GM15510 (cell line): Measurements from ENCODE around the gene NFIB.

Experiments used
- POLR2A ChIP-seq: IDR thresholded peaks from 3 replicates; pipeline ENCODE4 v1.6.1; 2011; ENCODE audit warnings: borderline replicate concordance; ENCODE audit not compliant: insufficient read length; ENCODE audit errors: extremely low read depth

The NFIB gene

DNA sequence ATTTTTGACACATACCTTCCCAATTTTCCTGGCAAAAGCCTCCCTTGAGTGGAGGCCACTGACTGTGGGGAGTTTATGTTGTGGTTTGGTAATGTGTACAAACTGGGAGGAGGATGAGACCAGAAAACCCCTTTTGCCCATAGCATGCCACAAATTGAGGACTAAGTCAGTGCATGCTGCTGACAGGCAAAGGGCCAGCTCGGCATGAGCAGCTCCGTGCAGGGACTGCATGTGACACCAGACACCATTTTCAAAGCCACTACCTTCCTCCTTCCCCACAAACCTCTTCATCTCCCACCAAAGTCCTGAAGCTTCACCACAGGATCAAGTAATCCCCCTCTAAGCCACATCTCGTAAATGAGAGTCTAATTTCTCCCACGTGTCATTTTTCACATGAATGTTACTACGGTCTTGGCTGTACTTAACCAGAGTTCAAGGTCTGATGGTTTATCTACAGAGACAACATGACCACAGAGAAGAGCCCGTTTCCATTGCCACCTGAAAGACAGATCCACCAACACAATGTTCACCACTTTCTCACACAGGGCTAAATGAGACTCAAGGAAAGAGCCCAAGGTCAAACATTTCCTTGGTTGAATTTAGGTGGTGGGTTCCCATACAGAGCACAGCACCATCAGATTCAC lies 106.5 kb downstream of the NFIB start:
- TF ChIP-seq POLR2A, result no peak

DNA sequence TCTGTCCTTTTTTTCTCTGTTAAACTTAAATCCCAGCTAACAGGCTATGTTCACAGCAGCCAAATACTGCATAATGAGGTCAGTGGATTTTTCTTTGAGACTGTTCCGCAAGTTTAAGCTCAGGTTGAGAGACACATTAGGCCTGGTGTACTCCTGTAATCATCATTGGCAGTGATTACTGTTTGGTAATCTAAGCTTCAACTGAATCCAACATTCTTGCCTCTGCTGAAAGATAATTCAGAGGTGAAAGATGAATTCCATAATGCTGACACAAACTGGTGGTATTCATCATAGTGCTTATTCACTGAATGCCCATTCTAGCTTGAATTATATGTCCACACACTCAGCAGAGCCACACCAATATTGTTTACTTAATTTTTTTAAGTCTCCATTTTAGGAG lies 108.5 kb downstream of the NFIB start:
- TF ChIP-seq POLR2A, result no peak

DNA sequence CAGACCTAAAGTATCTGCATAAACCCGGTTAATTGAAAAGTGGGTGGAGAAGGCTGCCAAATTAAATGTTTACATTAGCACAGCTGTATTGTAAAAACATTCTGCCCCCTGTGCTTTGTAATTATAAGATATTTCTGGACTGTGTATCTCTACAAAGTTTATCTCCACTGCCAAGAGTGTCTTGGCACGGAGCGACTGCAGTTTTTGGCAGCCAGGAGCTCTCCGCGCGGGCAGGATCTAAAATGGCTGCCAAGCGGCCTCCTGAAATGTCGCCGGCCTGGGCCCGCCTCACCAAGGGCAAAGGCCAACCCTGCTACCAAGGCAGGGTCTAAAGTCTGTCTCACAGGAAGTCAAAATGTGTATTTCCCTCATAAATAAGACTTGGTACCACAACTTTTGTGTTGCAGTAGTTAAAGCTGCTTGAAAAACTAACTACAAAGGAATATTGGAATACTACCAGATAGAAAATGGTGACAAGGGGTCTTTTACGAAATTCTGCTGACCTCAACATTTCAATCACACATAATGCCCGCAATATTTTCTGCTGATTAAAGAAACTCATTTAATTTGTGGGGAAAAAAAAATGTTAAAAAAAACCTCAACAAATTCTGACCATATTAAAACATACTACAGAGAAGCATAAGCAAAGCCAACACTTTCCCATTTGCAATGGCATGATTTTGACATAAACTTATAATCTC lies 110.4 kb downstream of the NFIB start:
- no peak for TF ChIP-seq POLR2A

DNA sequence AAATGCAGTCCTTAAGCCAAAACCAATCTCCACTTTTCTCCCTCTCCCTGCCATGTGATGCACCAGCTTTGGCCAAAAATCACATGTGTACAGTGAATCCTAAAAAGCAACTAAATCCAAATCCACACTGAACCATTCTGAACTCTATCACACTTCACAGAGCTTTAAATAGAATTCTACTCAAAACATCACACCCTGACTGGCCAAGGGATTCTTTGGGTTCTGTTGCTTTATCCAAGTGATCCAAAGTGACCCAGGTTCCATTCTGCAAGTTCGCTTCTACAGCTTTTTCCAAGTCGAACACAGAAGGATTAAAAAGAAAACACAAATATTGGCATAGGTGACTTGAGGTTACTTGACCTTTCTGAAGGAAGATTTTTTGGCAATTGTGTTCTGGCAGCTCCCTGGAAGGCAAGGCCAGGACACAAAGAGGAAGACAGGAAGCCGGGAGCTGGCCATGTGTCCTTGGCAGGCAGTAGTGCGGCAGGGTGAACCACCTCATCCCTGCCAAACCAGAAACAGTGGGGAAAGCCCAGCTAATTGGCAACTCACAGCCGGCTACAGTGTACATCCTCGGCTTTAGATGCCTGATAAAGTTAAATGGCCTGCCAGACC lies 115.0 kb downstream of the NFIB start:
- no peak for TF ChIP-seq POLR2A

DNA sequence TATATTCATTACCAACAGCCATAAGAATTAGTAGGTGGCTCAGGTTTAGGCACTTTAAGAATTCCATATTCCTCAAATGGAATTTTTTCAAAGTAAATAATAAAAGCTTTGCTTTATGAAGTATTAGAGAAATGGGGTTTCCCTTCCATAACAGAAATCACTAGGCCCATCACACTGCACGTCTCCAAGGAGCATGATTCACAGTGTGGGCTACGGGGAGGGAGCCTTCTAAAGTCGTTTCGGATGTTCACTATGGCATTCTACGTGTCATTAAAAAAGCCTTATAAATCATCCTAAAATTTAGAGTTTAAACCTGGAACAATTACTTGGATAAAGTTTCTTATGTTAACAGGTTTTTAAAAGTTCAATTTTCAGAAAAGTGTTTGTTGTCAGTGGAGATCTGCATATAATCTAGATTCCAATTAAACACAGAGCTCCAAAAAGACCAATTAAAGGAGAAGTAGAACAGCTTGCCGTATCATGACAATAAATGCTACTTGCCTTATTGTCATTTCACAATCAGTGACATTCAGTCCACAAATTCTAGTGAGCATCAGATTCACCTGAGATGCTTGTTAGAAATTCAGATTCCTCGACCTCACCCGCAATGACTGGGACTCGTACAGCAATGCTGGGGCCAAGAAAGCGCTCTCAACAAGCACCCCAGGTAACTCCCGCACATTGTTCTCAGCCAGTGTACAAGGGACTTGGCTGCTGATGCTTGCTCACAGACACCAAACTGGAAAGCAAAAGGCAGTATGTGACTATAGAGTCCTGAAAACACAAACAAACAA lies 115.7 kb downstream of the NFIB start:
- no peak for TF ChIP-seq POLR2A

DNA sequence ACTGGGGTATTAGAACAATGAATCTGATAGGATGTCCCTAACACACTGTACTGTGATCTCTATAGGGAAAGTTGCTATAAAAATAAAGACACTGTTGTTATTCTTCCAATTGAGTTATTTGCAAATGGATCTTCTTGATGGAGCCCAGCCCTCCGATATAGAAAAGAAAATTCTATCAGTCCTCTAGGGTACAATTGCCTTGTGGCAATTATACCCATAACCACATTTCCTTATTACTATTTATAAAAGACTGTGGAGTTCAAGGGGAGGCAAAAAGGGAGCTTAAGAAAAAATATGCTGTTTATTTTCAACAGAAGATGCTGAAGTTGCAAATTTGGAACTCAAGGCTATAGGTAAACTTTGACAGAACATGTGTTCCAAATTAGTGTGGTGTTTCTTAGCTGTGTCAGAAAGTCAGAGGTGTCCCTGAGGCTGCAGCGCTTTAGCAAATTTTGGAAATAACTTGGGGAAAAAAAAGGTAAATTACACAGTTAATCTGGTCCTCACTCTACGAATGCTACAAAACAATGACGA lies 116.5 kb downstream of the NFIB start:
- TF ChIP-seq POLR2A, result no peak

DNA sequence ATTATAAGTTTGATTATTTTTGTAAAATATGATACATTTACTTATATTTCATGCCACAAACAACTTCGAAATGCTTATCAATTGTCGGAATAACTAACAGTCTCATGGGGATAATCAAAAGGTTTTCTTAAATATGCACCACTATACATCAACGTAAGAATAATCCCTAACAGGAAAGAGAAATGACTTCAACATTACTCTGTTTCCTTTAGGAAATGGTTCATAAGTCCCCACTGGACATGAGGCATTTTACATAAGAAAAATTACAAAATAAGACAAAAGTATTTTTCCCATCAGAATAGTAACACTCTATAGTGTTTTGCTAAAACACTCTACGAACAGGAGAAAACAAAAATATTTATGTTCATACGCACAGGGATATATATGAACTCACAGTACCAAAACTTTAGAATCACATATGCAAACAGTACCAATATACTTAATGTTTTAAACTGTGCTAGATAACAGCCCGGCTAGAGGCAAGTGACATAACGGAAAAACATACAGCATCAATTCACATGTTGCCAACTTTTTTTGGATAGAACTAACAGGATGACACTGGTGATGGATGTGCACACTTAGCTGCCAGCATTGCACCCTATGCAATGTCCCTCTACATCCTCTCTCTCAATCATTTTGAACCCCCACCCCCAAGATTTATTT lies 120.5 kb downstream of the NFIB start:
- no peak for TF ChIP-seq POLR2A

DNA sequence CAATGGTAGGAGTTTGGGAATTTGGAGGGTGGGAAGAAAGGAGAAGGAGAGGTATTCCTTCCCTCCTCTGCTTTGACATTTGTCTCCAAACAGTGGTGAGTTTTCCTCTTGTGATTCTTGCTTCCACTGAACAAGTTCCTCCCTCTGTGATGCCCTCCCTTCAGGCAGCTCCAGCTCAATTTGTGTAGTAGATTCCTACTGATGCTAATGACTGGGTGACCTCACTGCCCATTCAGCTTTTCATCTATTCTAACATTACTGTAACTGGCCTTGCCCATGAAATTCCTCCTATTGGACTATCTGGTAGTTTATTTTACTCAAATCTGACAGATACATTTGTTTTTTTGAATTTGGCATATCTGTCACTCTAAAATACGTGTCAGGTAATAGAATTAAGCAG lies 121.4 kb downstream of the NFIB start:
- no peak for TF ChIP-seq POLR2A

DNA sequence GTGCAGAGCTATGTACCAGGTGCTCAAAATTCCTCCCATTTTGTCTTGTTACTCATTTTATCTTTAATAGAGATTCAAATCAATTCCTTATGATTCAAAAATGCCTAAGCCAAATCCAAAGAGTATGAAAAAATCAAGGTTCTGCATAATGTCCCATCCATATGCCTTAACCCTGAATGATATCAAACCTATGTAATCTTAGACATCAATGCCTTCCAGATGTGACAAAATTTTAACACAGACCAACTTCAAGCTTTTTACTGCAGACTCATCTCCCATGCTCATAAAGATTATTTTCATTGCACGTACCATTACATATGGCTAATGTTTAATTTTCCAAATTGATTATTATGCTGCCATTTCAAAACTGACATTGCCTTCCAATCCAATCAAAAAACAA lies 122.4 kb downstream of the NFIB start:
- TF ChIP-seq POLR2A, result no peak

DNA sequence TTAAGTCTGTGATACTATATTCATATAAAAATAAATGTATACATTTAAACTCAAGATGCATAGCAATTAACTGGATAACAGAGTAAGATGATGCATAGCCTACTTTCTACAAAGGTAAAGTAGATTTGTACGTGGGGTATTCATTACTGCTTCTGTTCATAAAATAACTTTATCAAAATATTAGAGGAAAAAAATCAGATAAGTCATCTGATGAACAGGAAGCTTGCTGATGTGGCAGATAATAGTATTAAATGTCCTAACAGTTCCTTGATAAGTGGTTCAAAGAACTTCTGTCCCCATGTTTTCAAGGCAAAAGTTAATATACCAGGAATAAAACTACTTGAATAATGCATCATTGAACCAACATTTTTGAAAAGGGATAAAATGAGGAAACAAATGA lies 123.7 kb downstream of the NFIB start:
- TF ChIP-seq POLR2A, result no peak

DNA sequence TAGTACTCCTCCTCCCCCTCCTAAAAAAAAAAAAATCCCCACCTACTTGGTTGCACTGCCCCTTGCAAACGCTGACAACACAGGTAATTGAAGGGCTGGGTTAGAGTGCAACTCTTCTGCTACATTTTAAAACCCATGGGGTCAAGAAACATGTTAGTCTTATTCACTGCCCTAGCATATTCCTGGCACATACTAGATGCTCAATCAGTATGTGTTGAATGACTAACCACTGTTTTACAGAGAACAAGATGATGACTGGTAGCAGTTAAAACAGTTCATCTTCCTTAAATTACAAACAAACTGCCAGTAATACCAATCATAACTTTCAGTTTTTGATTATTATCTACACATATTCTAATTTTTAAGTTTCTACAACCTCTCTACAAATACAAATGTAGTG lies 124.4 kb downstream of the NFIB start:
- no peak for TF ChIP-seq POLR2A

DNA sequence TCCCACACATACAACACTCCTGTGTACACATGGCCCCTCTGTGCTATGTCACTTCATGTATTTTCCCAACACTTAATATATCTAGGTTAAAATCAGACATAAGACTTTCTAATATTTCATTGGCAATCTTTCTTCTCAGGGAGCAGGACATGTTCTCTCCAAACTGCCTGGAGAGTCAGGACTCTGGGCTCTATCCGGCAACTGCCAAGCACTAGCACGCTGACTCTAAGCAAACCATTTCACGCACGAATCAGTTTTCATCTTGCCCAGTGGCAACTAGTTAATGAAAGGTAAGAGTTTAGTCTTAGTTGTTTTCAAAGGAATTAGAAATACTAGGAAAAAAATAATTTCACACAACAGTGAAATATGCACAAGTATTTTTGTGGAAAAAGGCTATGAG lies 124.8 kb downstream of the NFIB start:
- no peak for TF ChIP-seq POLR2A

DNA sequence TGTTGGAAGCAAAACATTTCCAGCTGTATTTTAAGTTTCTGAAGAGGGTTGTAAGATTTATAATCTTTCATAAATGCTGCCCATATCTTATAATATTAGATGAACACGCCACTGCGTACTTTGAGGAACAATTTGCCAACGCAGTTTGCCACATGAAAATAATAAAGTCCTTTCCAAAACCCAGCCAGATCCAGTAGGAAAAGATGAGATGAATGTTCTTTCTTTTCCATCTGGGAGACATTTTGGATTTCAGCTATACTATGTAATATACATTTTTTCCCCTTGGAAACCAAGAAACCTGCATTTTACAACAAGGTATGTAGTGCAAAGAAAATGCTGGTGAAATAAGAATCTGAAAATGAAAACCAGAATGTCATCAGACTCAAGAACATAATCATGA lies 125.4 kb downstream of the NFIB start:
- TF ChIP-seq POLR2A, result no peak

DNA sequence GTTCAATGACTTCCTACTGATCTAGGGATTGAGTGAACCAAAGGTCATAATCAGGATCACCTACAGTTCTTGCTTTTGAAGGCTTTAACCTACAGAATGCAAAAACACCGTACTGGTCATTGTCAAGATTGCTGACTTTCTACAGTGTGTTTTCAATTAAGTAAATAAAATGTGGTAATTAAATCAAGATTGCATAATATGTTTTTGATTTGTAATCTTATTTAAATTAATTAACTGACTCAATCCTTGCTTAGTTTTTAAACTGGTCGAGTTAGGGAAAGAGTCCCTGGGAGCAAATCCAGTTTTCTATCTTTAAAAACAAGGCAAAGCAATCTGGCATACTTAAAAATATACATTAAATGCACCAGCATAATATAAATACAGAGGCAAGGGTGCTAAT lies 125.9 kb downstream of the NFIB start:
- TF ChIP-seq POLR2A, result no peak
